ENCODE data around the gene KRT17. TPM values are rescaled to one million over a fixed set of nuclear protein-coding genes. Genes with fewer than 3 reads are reported as not detected.
"Not testable (repeated sequence)": the region's sequence is repeated elsewhere in the genome, so short reads cannot be mapped to it uniquely, and the experiment has no call there.

KRT17 gene
- polyA plus RNA-seq, 2 donors: 92.9 to 191 TPM

GRCh38 chr17:41647940-41648410, 23.6 kb upstream of the KRT17 start:
- Histone ChIP-seq H3K27ac (ENCODE audit: low read depth in 2 of 2, low read length in 1 of 2) (peak overlapping the region; percentile 11 to 90), H3K27me3 (ENCODE audit: control insufficient read depth in 1 of 2, insufficient read depth in 2 of 2, low read length in 2 of 2) (no peaks in the 10 kb centered on the region), H3K36me3 (ENCODE audit: control insufficient read depth in 2 of 2, insufficient read depth in 2 of 2, low read length in 1 of 2) (no peaks in the 10 kb centered on the region), H3K4me3 (ENCODE audit: low read depth in 1 of 2, low read length in 2 of 2) (peak overlapping the region in 1 of 2 donors; percentile 12), H3K9me3 (ENCODE audit: control insufficient read depth in 2 of 2, insufficient read depth in 1 of 2, low read depth in 1 of 2, low read length in 1 of 2) (no peaks in the 10 kb centered on the region), H3K4me1 (ENCODE audit: control insufficient read depth in 2 of 2, insufficient read depth in 2 of 2, low read length in 1 of 2) (peaks cover 7 to 37% of the 10 kb centered on the region in 2 donors)
- WGBS, 2 donors: 2 to 4% methylated on average over 18 to 22 of the region's 22 CpGs

GRCh38 chr17:41647038-41647813, 22.9 kb upstream of the KRT17 start:
- Histone ChIP-seq H3K4me1 (ENCODE audit: control insufficient read depth in 2 of 2, insufficient read depth in 2 of 2, low read length in 1 of 2) (peaks cover 7 to 31% of the 10 kb centered on the region in 2 donors), H3K27ac (ENCODE audit: low read depth in 2 of 2, low read length in 1 of 2) (peak overlapping the region in 1 of 2 donors; percentile 9), H3K36me3 (ENCODE audit: control insufficient read depth in 2 of 2, insufficient read depth in 2 of 2, low read length in 1 of 2) (no peaks in the 10 kb centered on the region), H3K27me3 (ENCODE audit: control insufficient read depth in 1 of 2, insufficient read depth in 2 of 2, low read length in 2 of 2) (no peaks in the 10 kb centered on the region), H3K9me3 (ENCODE audit: control insufficient read depth in 2 of 2, insufficient read depth in 1 of 2, low read depth in 1 of 2, low read length in 1 of 2) (no peaks in the 10 kb centered on the region), H3K4me3 (ENCODE audit: low read depth in 1 of 2, low read length in 2 of 2) (no peak overlapping the region)
- 63 to 65% methylated on average over 15 of the region's 15 CpGs for WGBS, 2 donors

- Histone ChIP-seq H3K27me3 (ENCODE audit: control insufficient read depth in 1 of 2, insufficient read depth in 2 of 2, low read length in 2 of 2) (no peaks in the 10 kb centered on the region), H3K9me3 (ENCODE audit: control insufficient read depth in 2 of 2, insufficient read depth in 1 of 2, low read depth in 1 of 2, low read length in 1 of 2) (no peaks in the 10 kb centered on the region), H3K4me1 (ENCODE audit: control insufficient read depth in 2 of 2, insufficient read depth in 2 of 2, low read length in 1 of 2) (peaks cover 0 to 9% of the 10 kb centered on the region in 2 donors), H3K4me3 (ENCODE audit: low read depth in 1 of 2, low read length in 2 of 2) (no peak overlapping the region), H3K36me3 (ENCODE audit: control insufficient read depth in 2 of 2, insufficient read depth in 2 of 2, low read length in 1 of 2) (no peaks in the 10 kb centered on the region), H3K27ac (ENCODE audit: low read depth in 2 of 2, low read length in 1 of 2) (peak overlapping the region; percentile 40 to 49)
- WGBS, 2 donors: 64 to 69% methylated on average over 13 of the region's 13 CpGs
These were observed 18.1 kb upstream of the KRT17 start for GRCh38 chr17:41642252-41643156.

GRCh38 chr17:41640596-41640995, 16.2 kb upstream of the KRT17 start:
- H3K9me3 ChIP-seq (ENCODE audit: control insufficient read depth in 2 of 2, insufficient read depth in 1 of 2, low read depth in 1 of 2, low read length in 1 of 2); H3K36me3 ChIP-seq (ENCODE audit: control insufficient read depth in 2 of 2, insufficient read depth in 2 of 2, low read length in 1 of 2); H3K27me3 ChIP-seq (ENCODE audit: control insufficient read depth in 1 of 2, insufficient read depth in 2 of 2, low read length in 2 of 2); H3K4me3 ChIP-seq (ENCODE audit: low read depth in 1 of 2, low read length in 2 of 2); H3K27ac ChIP-seq (ENCODE audit: low read depth in 2 of 2, low read length in 1 of 2); H3K4me1 ChIP-seq (ENCODE audit: control insufficient read depth in 2 of 2, insufficient read depth in 2 of 2, low read length in 1 of 2): not testable (repeated sequence)
- WGBS, 2 donors: 81 to 84% methylated on average over 5 of the region's 5 CpGs

GRCh38 chr17:41639492-41640473, 15.4 kb upstream of the KRT17 start:
- no peaks in the 10 kb centered on the region for H3K9me3 ChIP-seq (ENCODE audit: control insufficient read depth in 2 of 2, insufficient read depth in 1 of 2, low read depth in 1 of 2, low read length in 1 of 2)
- 93 to 94% methylated on average over 7 of the region's 7 CpGs for WGBS, 2 donors
- H3K27me3 ChIP-seq (ENCODE audit: control insufficient read depth in 1 of 2, insufficient read depth in 2 of 2, low read length in 2 of 2): no peaks in the 10 kb centered on the region
- H3K4me1 ChIP-seq (ENCODE audit: control insufficient read depth in 2 of 2, insufficient read depth in 2 of 2, low read length in 1 of 2): peaks cover 0 to 14% of the 10 kb centered on the region in 2 donors
- no peak overlapping the region for H3K27ac ChIP-seq (ENCODE audit: low read depth in 2 of 2, low read length in 1 of 2)
- no peaks in the 10 kb centered on the region for H3K36me3 ChIP-seq (ENCODE audit: control insufficient read depth in 2 of 2, insufficient read depth in 2 of 2, low read length in 1 of 2)
- no peak overlapping the region for H3K4me3 ChIP-seq (ENCODE audit: low read depth in 1 of 2, low read length in 2 of 2)

- Histone ChIP-seq H3K27me3 (ENCODE audit: control insufficient read depth in 1 of 2, insufficient read depth in 2 of 2, low read length in 2 of 2) (no peaks in the 10 kb centered on the region), H3K4me1 (ENCODE audit: control insufficient read depth in 2 of 2, insufficient read depth in 2 of 2, low read length in 1 of 2) (peaks cover 0 to 14% of the 10 kb centered on the region in 2 donors)
- 88% methylated on average over 5 to 6 of the region's 6 CpGs for WGBS, 2 donors
These were observed 14.6 kb upstream of the KRT17 start for GRCh38 chr17:41638941-41639340.

GRCh38 chr17:41638194-41638593, 13.8 kb upstream of the KRT17 start:
- Histone ChIP-seq H3K9me3 (ENCODE audit: control insufficient read depth in 2 of 2, insufficient read depth in 1 of 2, low read depth in 1 of 2, low read length in 1 of 2) (no peaks in the 10 kb centered on the region), H3K4me1 (ENCODE audit: control insufficient read depth in 2 of 2, insufficient read depth in 2 of 2, low read length in 1 of 2) (peaks cover 0 to 14% of the 10 kb centered on the region in 2 donors), H3K27ac (ENCODE audit: low read depth in 2 of 2, low read length in 1 of 2) (no peak overlapping the region), H3K36me3 (ENCODE audit: control insufficient read depth in 2 of 2, insufficient read depth in 2 of 2, low read length in 1 of 2) (no peaks in the 10 kb centered on the region), H3K27me3 (ENCODE audit: control insufficient read depth in 1 of 2, insufficient read depth in 2 of 2, low read length in 2 of 2) (no peaks in the 10 kb centered on the region), H3K4me3 (ENCODE audit: low read depth in 1 of 2, low read length in 2 of 2) (no peak overlapping the region)
- 62 to 64% methylated on average over 5 of the region's 5 CpGs for WGBS, 2 donors

More at GRCh38 chr17:41638941-41639340, 14.6 kb upstream of the KRT17 start:
- H3K4me3 ChIP-seq (ENCODE audit: low read depth in 1 of 2, low read length in 2 of 2): no peak overlapping the region
- H3K27ac ChIP-seq (ENCODE audit: low read depth in 2 of 2, low read length in 1 of 2): no peak overlapping the region
- no peaks in the 10 kb centered on the region for H3K36me3 ChIP-seq (ENCODE audit: control insufficient read depth in 2 of 2, insufficient read depth in 2 of 2, low read length in 1 of 2)
- no peaks in the 10 kb centered on the region for H3K9me3 ChIP-seq (ENCODE audit: control insufficient read depth in 2 of 2, insufficient read depth in 1 of 2, low read depth in 1 of 2, low read length in 1 of 2)

GRCh38 chr17:41636652-41637051, 12.3 kb upstream of the KRT17 start:
- Histone ChIP-seq H3K27me3 (ENCODE audit: control insufficient read depth in 1 of 2, insufficient read depth in 2 of 2, low read length in 2 of 2) (no peaks in the 10 kb centered on the region), H3K27ac (ENCODE audit: low read depth in 2 of 2, low read length in 1 of 2) (no peak overlapping the region), H3K9me3 (ENCODE audit: control insufficient read depth in 2 of 2, insufficient read depth in 1 of 2, low read depth in 1 of 2, low read length in 1 of 2) (no peaks in the 10 kb centered on the region), H3K36me3 (ENCODE audit: control insufficient read depth in 2 of 2, insufficient read depth in 2 of 2, low read length in 1 of 2) (no peaks in the 10 kb centered on the region), H3K4me3 (ENCODE audit: low read depth in 1 of 2, low read length in 2 of 2) (no peak overlapping the region), H3K4me1 (ENCODE audit: control insufficient read depth in 2 of 2, insufficient read depth in 2 of 2, low read length in 1 of 2) (peaks cover 0 to 14% of the 10 kb centered on the region in 2 donors)
- WGBS, 2 donors: 69 to 74% methylated on average over 9 of the region's 9 CpGs

Measured in esophagus (tissue), 2 donors.